GM23338 (cell line): ENCODE measurements around the gene ZBTB39.

ENCODE experiments used
- EZH2 ChIP-seq: fragments of 200-600 bp; sonication (generic); IDR thresholded peaks from one replicate; pipeline ENCODE4 v1.8.0; 2017; ENCODE audit warnings: antibody characterized with exemption, mild to moderate bottlenecking, low read depth; ENCODE audit not compliant: unreplicated experiment
- POLR2AphosphoS5 ChIP-seq: IDR thresholded peaks from 2 replicates; pipeline ENCODE4 v1.6.1; 2016; ENCODE audit warnings: antibody characterized with exemption, low read depth
- STAT1 ChIP-seq: IDR thresholded peaks from one replicate; pipeline ENCODE4 v1.6.1; 2016; ENCODE audit warnings: antibody characterized with exemption; ENCODE audit not compliant: unreplicated experiment
- TF ChIP-seq, protein P1 (sequence below), 2 experiments: fragments of 200-600 bp in 1 of 2; sonication (generic) in 1 of 2; conservative IDR thresholded peaks; 2 replicates each; pipeline versions ENCODE4 v1.5.1 to v1.6.1; 2016 to 2017; ENCODE audit warnings: antibody characterized with exemption in 2 of 2, low read depth in 2 of 2, mild to moderate bottlenecking in 2 of 2, moderate library complexity in 1 of 2
- TF ChIP-seq, protein P2 (sequence below): IDR thresholded peaks from one replicate; pipeline ENCODE4 v1.6.1; 2018; ENCODE audit warnings: antibody characterized with exemption; ENCODE audit not compliant: unreplicated experiment

DNA sequence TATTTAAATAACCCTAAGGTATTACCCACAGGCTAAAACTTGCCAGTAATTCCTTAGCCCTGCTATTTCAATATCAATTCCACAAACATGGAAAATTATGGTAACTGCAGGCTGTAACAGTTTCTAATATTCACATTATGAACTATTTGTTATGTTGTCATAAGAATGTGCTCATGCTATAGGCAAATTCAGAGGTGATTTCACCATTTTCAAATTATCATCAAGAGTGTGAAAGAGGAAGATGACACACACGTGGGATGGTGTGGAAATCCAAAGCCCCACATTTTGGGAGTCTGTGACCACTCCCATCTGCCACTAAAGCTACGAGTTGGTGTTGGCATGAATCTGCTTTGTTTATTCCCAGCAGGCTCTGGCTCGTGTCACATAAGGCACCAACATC is 49.5 kb upstream of the ZBTB39 start:
- TF ChIP-seq, protein P1, sequence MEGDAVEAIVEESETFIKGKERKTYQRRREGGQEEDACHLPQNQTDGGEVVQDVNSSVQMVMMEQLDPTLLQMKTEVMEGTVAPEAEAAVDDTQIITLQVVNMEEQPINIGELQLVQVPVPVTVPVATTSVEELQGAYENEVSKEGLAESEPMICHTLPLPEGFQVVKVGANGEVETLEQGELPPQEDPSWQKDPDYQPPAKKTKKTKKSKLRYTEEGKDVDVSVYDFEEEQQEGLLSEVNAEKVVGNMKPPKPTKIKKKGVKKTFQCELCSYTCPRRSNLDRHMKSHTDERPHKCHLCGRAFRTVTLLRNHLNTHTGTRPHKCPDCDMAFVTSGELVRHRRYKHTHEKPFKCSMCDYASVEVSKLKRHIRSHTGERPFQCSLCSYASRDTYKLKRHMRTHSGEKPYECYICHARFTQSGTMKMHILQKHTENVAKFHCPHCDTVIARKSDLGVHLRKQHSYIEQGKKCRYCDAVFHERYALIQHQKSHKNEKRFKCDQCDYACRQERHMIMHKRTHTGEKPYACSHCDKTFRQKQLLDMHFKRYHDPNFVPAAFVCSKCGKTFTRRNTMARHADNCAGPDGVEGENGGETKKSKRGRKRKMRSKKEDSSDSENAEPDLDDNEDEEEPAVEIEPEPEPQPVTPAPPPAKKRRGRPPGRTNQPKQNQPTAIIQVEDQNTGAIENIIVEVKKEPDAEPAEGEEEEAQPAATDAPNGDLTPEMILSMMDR (conservative IDR thresholded peaks at IDR 0.05; ENCODE audit: low read depth in 2 of 2): no peak
- TF ChIP-seq EZH2 (no peak), POLR2AphosphoS5 (no peak), STAT1 (no peak)
- TF ChIP-seq, protein P2, sequence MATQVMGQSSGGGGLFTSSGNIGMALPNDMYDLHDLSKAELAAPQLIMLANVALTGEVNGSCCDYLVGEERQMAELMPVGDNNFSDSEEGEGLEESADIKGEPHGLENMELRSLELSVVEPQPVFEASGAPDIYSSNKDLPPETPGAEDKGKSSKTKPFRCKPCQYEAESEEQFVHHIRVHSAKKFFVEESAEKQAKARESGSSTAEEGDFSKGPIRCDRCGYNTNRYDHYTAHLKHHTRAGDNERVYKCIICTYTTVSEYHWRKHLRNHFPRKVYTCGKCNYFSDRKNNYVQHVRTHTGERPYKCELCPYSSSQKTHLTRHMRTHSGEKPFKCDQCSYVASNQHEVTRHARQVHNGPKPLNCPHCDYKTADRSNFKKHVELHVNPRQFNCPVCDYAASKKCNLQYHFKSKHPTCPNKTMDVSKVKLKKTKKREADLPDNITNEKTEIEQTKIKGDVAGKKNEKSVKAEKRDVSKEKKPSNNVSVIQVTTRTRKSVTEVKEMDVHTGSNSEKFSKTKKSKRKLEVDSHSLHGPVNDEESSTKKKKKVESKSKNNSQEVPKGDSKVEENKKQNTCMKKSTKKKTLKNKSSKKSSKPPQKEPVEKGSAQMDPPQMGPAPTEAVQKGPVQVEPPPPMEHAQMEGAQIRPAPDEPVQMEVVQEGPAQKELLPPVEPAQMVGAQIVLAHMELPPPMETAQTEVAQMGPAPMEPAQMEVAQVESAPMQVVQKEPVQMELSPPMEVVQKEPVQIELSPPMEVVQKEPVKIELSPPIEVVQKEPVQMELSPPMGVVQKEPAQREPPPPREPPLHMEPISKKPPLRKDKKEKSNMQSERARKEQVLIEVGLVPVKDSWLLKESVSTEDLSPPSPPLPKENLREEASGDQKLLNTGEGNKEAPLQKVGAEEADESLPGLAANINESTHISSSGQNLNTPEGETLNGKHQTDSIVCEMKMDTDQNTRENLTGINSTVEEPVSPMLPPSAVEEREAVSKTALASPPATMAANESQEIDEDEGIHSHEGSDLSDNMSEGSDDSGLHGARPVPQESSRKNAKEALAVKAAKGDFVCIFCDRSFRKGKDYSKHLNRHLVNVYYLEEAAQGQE: no peak
